Measurements from ENCODE around the gene FLAD1. TPM values are rescaled to one million over a fixed set of nuclear protein-coding genes. Genes with fewer than 3 reads are reported as not detected.
"Not testable (repeated sequence)": the region's sequence is repeated elsewhere in the genome, so short reads cannot be mapped to it uniquely, and the experiment has no call there.

FLAD1 gene
- total and polyA plus RNA-seq, 2 donors: 10.5 to 27.9 TPM

DNA sequence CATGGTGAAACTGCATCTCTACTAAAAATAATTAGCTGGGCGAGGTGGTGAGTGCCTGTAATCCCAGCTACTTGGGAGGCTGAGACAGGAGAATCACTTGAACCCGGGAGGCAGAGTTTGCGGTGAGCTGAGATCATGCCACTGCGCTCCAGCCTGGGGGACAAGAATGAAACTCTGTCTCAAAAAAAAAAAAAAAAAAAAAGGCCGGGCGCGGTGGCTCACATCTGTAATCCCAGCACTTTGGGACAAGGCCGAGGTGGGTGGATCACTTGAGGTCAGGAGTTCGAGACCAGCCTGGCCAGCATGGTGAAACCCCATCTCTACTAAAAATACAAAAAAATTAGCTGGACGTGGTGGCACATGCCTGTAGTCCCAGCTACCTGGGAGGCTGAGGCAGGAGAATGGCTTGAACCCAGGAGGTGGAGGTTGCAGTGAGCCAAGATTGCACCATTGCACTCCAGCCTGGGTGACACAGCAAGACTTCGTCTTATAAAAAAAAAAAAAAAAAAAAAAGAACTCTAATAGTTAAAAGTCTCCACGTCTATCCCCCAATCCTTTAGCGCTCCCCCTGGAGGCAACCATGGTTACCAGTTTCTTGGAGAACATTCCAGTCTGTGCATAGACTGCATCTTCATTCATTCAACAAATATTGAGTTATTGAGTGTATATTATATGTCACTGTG, 12.3 kb downstream of the FLAD1 start:
- H3K4me1 ChIP-seq (ENCODE audit: insufficient read depth); DNase-seq (ENCODE audit: extremely low spot score): not testable (repeated sequence)

DNA sequence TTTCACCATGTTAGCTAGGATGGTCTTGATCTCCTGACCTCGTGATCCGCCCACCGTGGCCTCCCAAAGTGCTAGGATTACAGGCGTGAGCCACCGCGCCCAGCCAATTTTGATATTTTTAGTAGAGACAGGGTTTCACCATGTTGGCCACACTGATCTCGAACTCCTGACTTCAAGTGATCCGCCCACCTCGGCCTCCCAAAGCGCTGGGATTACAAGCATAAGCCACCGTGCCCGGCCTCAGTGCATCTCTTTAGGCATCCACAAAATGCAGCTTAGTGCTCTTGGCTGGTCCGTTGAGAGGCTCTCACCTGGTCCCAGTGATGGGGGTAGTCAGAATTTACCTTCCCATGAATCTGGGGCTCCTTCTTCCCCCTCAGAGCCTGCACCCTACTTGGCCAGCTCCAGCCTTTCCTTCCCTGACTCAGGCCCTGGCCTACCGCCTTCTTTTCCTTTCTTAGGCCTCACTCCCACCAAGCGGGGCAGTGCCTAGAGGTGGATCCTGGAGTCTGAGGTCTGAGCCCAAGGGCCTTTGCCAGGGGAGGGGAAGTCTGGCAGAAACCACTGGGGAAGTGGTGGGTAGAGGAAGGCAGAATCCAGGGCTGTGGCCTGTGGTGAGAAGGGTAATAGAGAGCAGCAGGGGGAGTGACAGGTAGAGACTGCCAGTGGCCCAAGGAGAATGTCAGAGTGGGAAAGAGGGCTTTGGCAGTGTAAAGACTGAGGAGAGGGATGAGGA, 14.0 kb downstream of the FLAD1 start:
- H3K4me1 ChIP-seq (ENCODE audit: insufficient read depth): no peaks in the 10 kb centered on the region
- WGBS: 82% methylated on average over 15 of the region's 15 CpGs

More for the DNA sequence above, 12.3 kb downstream of the FLAD1 start:
- 57% methylated on average over 13 of the region's 13 CpGs for WGBS
- not testable (repeated sequence) for H3K4me3 ChIP-seq (ENCODE audit: low read depth, low read length); H3K27ac ChIP-seq (ENCODE audit: low read depth); H3K36me3 ChIP-seq (ENCODE audit: insufficient read depth)

GRCh38 chr1:154998201-154998780, 15.1 kb downstream of the FLAD1 start:
- no peak for DNase-seq (ENCODE audit: extremely low spot score)

More for the DNA sequence above, 14.0 kb downstream of the FLAD1 start:
- H3K27ac ChIP-seq (ENCODE audit: low read depth): no peak overlapping the region
- H3K36me3 ChIP-seq (ENCODE audit: insufficient read depth): no peaks in the 10 kb centered on the region
- H3K4me3 ChIP-seq (ENCODE audit: low read depth, low read length): no peak overlapping the region
- DNase-seq (ENCODE audit: extremely low spot score): no peak

DNA sequence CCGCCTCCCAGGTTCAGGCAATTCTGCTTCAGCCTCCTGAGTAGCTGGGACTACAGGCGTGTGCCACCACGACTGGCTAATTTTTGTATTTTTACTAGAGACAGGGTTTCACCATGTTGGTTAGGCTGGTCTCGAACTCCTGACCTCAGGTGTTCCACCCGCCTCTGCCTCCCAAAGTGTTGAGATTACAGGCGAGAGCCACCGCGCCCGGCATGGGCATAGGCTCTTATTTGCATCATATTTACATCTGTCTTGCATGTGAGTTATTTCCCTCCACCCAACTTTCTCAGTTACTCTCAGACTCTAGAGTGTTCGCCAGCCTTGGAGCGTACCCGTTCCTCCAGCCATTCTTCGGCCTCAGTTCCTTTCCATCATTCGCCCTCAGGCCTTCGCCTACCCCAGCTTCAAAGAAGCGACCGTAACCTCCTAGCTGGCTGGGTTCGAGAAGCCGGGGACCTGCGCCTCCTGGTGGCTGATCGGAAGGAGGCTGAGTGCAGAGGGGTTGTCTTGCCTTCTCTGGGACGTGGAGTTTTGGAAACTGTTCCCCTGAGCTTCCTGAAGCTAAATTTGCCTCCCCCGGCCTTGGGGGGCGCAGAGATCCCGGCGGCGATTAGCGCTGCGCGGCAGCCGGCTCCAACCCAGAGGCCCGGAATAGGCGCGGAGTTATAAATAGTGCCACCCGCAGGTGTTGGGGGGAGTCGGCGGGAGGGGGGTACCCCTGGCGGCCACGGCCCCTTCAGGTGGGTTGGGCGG, 15.8 kb downstream of the FLAD1 start:
- 10% methylated on average over 40 of the region's 40 CpGs for WGBS
- Histone ChIP-seq H3K36me3 (ENCODE audit: insufficient read depth) (no peaks in the 10 kb centered on the region), H3K4me1 (ENCODE audit: insufficient read depth) (no peaks in the 10 kb centered on the region), H3K27ac (ENCODE audit: low read depth) (no peak overlapping the region), H3K4me3 (ENCODE audit: low read depth, low read length) (peak overlapping the region; percentile 29)
- no peak for DNase-seq (ENCODE audit: extremely low spot score)

More at GRCh38 chr1:154998201-154998780, 15.1 kb downstream of the FLAD1 start:
- Histone ChIP-seq H3K36me3 (ENCODE audit: insufficient read depth) (no peaks in the 10 kb centered on the region), H3K27ac (ENCODE audit: low read depth) (no peak overlapping the region), H3K4me3 (ENCODE audit: low read depth, low read length) (no peak overlapping the region), H3K4me1 (ENCODE audit: insufficient read depth) (no peaks in the 10 kb centered on the region)
- 71% methylated on average over 16 of the region's 16 CpGs for WGBS

GRCh38 chr1:154999571-155000410, 16.6 kb downstream of the FLAD1 start:
- peak overlapping the region; percentile 61 for H3K27ac ChIP-seq (ENCODE audit: low read depth)
- 2% methylated on average over 50 of the region's 50 CpGs for WGBS
- no peaks in the 10 kb centered on the region for H3K4me1 ChIP-seq (ENCODE audit: insufficient read depth)
- H3K36me3 ChIP-seq (ENCODE audit: insufficient read depth): no peaks in the 10 kb centered on the region
- no peak for DNase-seq (ENCODE audit: extremely low spot score)
- H3K4me3 ChIP-seq (ENCODE audit: low read depth, low read length): peak overlapping the region; percentile 83

DNA sequence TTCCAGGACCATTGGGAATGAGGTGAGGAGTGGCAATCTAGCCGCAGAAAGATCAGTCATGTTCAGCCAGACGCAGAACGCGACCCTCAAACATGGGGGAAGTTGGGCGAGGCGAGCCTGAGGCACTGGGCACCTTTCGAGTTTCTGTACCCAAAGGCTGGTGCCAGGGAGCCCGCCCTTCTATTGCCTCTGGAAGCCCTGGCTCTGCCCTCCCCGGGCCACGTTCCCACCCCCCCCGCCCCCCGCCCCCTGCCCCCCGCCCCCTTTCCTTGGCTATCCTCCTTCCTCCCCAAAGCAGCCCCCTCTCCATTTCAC, 17.2 kb downstream of the FLAD1 start:
- DNase-seq (ENCODE audit: extremely low spot score): no peak
- 2% methylated on average over 13 of the region's 13 CpGs for WGBS
- Histone ChIP-seq H3K36me3 (ENCODE audit: insufficient read depth) (no peaks in the 10 kb centered on the region), H3K4me3 (ENCODE audit: low read depth, low read length) (peak overlapping the region; percentile 83), H3K4me1 (ENCODE audit: insufficient read depth) (no peaks in the 10 kb centered on the region), H3K27ac (ENCODE audit: low read depth) (peak overlapping the region; percentile 88)

GRCh38 chr1:155000726-155001424, 17.7 kb downstream of the FLAD1 start:
- DNase-seq (ENCODE audit: extremely low spot score): peak; percentile 75
- under 1% methylated on average over 43 of the region's 43 CpGs for WGBS
- H3K27ac ChIP-seq (ENCODE audit: low read depth): peak overlapping the region; percentile 88

GRCh38 chr1:155001425-155001674, 18.2 kb downstream of the FLAD1 start:
- no peaks in the 10 kb centered on the region for H3K36me3 ChIP-seq (ENCODE audit: insufficient read depth)
- no peaks in the 10 kb centered on the region for H3K4me1 ChIP-seq (ENCODE audit: insufficient read depth)
- no peak for DNase-seq (ENCODE audit: extremely low spot score)
- under 1% methylated on average over 11 of the region's 11 CpGs for WGBS
- peak overlapping the region; percentile 83 for H3K4me3 ChIP-seq (ENCODE audit: low read depth, low read length)
- peak overlapping the region; percentile 88 for H3K27ac ChIP-seq (ENCODE audit: low read depth)

More at GRCh38 chr1:155000726-155001424, 17.7 kb downstream of the FLAD1 start:
- H3K36me3 ChIP-seq (ENCODE audit: insufficient read depth): no peaks in the 10 kb centered on the region
- peak overlapping the region; percentile 83 for H3K4me3 ChIP-seq (ENCODE audit: low read depth, low read length)
- no peaks in the 10 kb centered on the region for H3K4me1 ChIP-seq (ENCODE audit: insufficient read depth)

- H3K4me1 ChIP-seq (ENCODE audit: insufficient read depth): no peaks in the 10 kb centered on the region
- peak; percentile 99 for DNase-seq (ENCODE audit: extremely low spot score)
- under 1% methylated on average over 38 of the region's 38 CpGs for WGBS
- no peaks in the 10 kb centered on the region for H3K36me3 ChIP-seq (ENCODE audit: insufficient read depth)
- H3K27ac ChIP-seq (ENCODE audit: low read depth): peak overlapping the region; percentile 88
- H3K4me3 ChIP-seq (ENCODE audit: low read depth, low read length): peak overlapping the region; percentile 83
Observed at GRCh38 chr1:155001675-155002463, 18.7 kb downstream of the FLAD1 start.

DNA sequence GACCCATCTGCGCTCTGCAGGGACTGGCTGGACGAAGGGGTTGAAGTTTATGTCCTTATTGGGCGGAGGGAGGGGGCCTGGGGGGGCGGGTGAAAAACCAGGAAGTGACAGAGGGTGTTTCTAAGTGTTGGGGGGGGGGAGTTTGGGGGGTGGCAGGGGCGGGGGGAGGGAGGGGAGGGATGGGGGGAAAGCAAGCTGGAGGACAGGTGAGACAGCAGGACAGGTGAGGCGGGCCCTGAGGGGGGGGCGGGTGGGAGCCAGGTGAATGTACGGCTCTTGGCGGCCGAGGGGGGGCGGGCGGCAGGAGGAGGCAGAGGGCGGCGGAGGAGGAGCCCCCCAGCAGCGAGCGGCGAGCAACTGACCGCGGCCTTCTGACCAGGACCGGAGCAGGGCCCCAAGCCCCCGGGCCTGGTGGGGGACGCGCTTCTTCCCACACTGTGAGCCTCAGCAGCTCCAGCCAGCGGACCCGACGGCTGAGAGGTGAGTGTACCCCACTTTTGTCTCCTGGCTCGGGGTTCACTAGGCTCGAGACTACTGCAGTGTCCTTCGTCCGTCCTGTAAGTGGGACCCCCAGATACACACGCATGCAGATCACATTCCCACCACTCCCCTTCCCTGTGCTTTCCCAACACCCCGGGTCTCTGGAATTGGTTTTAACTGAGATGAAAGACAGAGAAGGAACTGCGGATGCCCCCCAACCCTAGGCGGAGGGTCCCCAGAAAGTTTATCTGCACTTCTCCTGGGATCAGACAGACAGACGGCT, 19.5 kb downstream of the FLAD1 start, which contains the start of gene ZBTB7B:
ZBTB7B (plus strand) TSS at position 339 of the 763 bp plus-strand sequence. CDS start 11,859 bp downstream, outside the sequence.
- no peaks in the 10 kb centered on the region for H3K36me3 ChIP-seq (ENCODE audit: insufficient read depth)
- no peaks in the 10 kb centered on the region for H3K4me1 ChIP-seq (ENCODE audit: insufficient read depth)
- under 1% methylated on average over 34 of the region's 35 CpGs for WGBS
- H3K27ac ChIP-seq (ENCODE audit: low read depth): peak within 1 kb of the TSS; percentile 89
- no peak for DNase-seq (ENCODE audit: extremely low spot score)
- H3K4me3 ChIP-seq (ENCODE audit: low read depth, low read length): peak within 1 kb of the TSS; percentile 83

- Histone ChIP-seq H3K4me1 (ENCODE audit: insufficient read depth) (no peaks in the 10 kb centered on the region), H3K36me3 (ENCODE audit: insufficient read depth) (no peaks in the 10 kb centered on the region), H3K27ac (ENCODE audit: low read depth) (peak overlapping the region; percentile 89), H3K4me3 (ENCODE audit: low read depth, low read length) (peak overlapping the region; percentile 83)
- DNase-seq (ENCODE audit: extremely low spot score): no peak
- under 1% methylated on average over 37 of the region's 37 CpGs for WGBS
Observed at GRCh38 chr1:155003227-155003765, 20.2 kb downstream of the FLAD1 start.

All from urinary bladder (tissue), 4 donors.